Measurements from ENCODE around the gene NEUROG2. TPM values are rescaled to one million over a fixed set of nuclear protein-coding genes. Genes with fewer than 3 reads are reported as not detected.

The NEUROG2 gene
- total and polyA plus RNA-seq, 2 donors (not counting 3 experiments of a cell fraction or from before 2014, with no cell fraction given): not detected

GRCh38 chr4:112562254-112562879 is 46.4 kb upstream of the NEUROG2 start:
- Histone ChIP-seq H4K20me1 (replicated peaks; ENCODE audit: control insufficient read depth, extremely low read depth, insufficient read depth, low read length) (no peaks in the 10 kb centered on the region), H3K79me2 (ENCODE audit: control insufficient read depth, insufficient read depth, low read length) (no peaks in the 10 kb centered on the region), H3K4me1 (ENCODE audit: control insufficient read depth, extremely low read depth, insufficient read depth, low read length) (no peaks in the 10 kb centered on the region), H3K27me3 (ENCODE audit: control insufficient read depth in 2 of 2, insufficient read depth in 2 of 2, low read length in 2 of 2) (no peaks in the 10 kb centered on the region), H3K27ac (ENCODE audit: insufficient read depth, low read depth, low read length) (no peak overlapping the region), H3K36me3 (ENCODE audit: control insufficient read depth in 2 of 2, extremely low read depth in 1 of 2, insufficient read depth in 2 of 2, low read length in 2 of 2) (no peaks in the 10 kb centered on the region), H3K4me2 (ENCODE audit: insufficient read depth, low read length) (no peak overlapping the region), H3K4me3 (replicated peaks in 1 of 3; ENCODE audit: insufficient read depth in 1 of 3, low read depth in 1 of 3, low read length in 3 of 3) (no peak overlapping the region), H2AFZ (ENCODE audit: low read depth, low read length) (no peak overlapping the region), H3K9me1 (replicated peaks; ENCODE audit: control insufficient read depth, extremely low read depth, insufficient read depth, low read length) (no peaks in the 10 kb centered on the region), H3K9ac (replicated peaks; ENCODE audit: extremely low read depth, insufficient read depth, low read length) (no peak overlapping the region), H3K9me3 (replicated peaks; ENCODE audit: control insufficient read depth, insufficient read depth, low read length) (no peaks in the 10 kb centered on the region)
- DNase-seq (ENCODE audit: low read depth, low spot score) (no peak), FAIRE-seq (no peak)
- CTCF ChIA-PET: interaction anchor here (0.6 to 0.7 kb wide), 2 partner anchors 12 to 1260 kb away, joined by 3 read pairs; no protein-coding TSS in a partner anchor
- TF ChIP-seq MYC (IDR thresholded peaks at IDR 0.05; ENCODE audit: low read depth, low read length) (no peak), GATA2 (IDR thresholded peaks at IDR 0.05; ENCODE audit: insufficient read depth, insufficient read length, low read depth, low read length) (no peak), JUN (IDR thresholded peaks at IDR 0.05; ENCODE audit: borderline replicate concordance, insufficient read depth, insufficient read length, low read depth) (no peak), EZH2 (IDR thresholded peaks at IDR 0.05; ENCODE audit: borderline replicate concordance, low read depth, low read length, severe bottlenecking) (no peak), MAX (IDR thresholded peaks at IDR 0.05; ENCODE audit: insufficient read depth, insufficient read length) (no peak)
- POLR2A ChIA-PET: no interaction called here
- dilution Hi-C loops (cut with MboI; ENCODE audit: extremely low pct_ligation_motif_present, low sequenced_read_pairs): no loop called here
- no TSS peak for BruUV-seq (replicated peaks)
- intact Hi-C loops (cut with micrococcal nuclease): no loop called here

- Histone ChIP-seq H3K9me1 (replicated peaks; ENCODE audit: control insufficient read depth, extremely low read depth, insufficient read depth, low read length) (no peaks in the 10 kb centered on the region), H3K4me1 (ENCODE audit: control insufficient read depth, extremely low read depth, insufficient read depth, low read length) (no peaks in the 10 kb centered on the region), H4K20me1 (replicated peaks; ENCODE audit: control insufficient read depth, extremely low read depth, insufficient read depth, low read length) (no peaks in the 10 kb centered on the region), H2AFZ (ENCODE audit: low read depth, low read length) (no peak overlapping the region), H3K4me2 (ENCODE audit: insufficient read depth, low read length) (no peak overlapping the region), H3K27me3 (ENCODE audit: control insufficient read depth in 2 of 2, insufficient read depth in 2 of 2, low read length in 2 of 2) (no peaks in the 10 kb centered on the region), H3K9me3 (replicated peaks; ENCODE audit: control insufficient read depth, insufficient read depth, low read length) (no peaks in the 10 kb centered on the region), H3K4me3 (replicated peaks in 1 of 3; ENCODE audit: insufficient read depth in 1 of 3, low read depth in 1 of 3, low read length in 3 of 3) (no peak overlapping the region), H3K9ac (replicated peaks; ENCODE audit: extremely low read depth, insufficient read depth, low read length) (no peak overlapping the region), H3K79me2 (ENCODE audit: control insufficient read depth, insufficient read depth, low read length) (no peaks in the 10 kb centered on the region), H3K36me3 (ENCODE audit: control insufficient read depth in 2 of 2, extremely low read depth in 1 of 2, insufficient read depth in 2 of 2, low read length in 2 of 2) (no peaks in the 10 kb centered on the region), H3K27ac (ENCODE audit: insufficient read depth, low read depth, low read length) (no peak overlapping the region)
- dilution Hi-C loops (cut with MboI; ENCODE audit: extremely low pct_ligation_motif_present, low sequenced_read_pairs) (no loop called here), intact Hi-C loops (cut with micrococcal nuclease) (no loop called here)
- no peak for FAIRE-seq
- TF ChIP-seq CTCF (IDR thresholded peaks at IDR 0.05; ENCODE audit: extremely low read depth in 1 of 2, insufficient read depth in 1 of 2, low read depth in 1 of 2, low read length in 2 of 2): no peak
- ChIA-PET CTCF (interaction anchor here (1.1 kb wide), 1 partner anchor 37 kb away, joined by 5 read pairs; no protein-coding TSS in a partner anchor), POLR2A (no interaction called here)
- BruUV-seq (replicated peaks): no TSS peak
- DNase-seq (ENCODE audit: low read depth, low spot score): no peak
Measured at GRCh38 chr4:112560084-112560483, 44.1 kb upstream of the NEUROG2 start.

All from endothelial cell of umbilical vein (primary cell).